ENCODE measurements around the gene MDH1. TPM values are rescaled to one million over a fixed set of nuclear protein-coding genes. Genes with fewer than 3 reads are reported as not detected.

The MDH1 gene
- total and polyA plus RNA-seq, 3 donors from 2014 or later: 134 to 180 (median 154) TPM

DNA sequence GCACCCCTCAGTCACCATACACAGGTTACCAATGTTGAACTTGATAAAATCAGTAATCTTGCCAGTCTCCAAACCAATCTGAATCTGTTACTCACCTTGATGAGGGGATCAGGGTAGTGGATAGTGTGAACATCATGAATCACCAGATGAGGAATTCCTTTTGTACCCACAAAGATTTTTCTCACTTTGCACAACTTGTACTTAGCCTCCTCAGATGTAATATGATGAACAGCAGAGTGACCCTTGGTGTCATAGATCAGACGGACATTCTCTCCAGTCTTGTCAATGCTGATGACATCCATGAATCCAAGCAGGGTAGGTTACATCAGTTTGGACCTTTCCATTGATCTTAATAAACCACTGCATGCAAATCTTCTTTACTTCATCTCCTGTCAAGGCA, 54.7 kb downstream of the MDH1 start:
- H3K4me1 ChIP-seq: no peaks in the 10 kb centered on the region
- H3K9me3 ChIP-seq: no peaks in the 10 kb centered on the region
- H3K4me3 ChIP-seq: no peak overlapping the region
- DNase-seq: no peak
- intact Hi-C loops (cut with DNase I; ENCODE audit: low total_unique reads): no loop called here
- H3K36me3 ChIP-seq (ENCODE audit: low read depth, missing control alignments): no peaks in the 10 kb centered on the region
- TF ChIP-seq, protein P1, sequence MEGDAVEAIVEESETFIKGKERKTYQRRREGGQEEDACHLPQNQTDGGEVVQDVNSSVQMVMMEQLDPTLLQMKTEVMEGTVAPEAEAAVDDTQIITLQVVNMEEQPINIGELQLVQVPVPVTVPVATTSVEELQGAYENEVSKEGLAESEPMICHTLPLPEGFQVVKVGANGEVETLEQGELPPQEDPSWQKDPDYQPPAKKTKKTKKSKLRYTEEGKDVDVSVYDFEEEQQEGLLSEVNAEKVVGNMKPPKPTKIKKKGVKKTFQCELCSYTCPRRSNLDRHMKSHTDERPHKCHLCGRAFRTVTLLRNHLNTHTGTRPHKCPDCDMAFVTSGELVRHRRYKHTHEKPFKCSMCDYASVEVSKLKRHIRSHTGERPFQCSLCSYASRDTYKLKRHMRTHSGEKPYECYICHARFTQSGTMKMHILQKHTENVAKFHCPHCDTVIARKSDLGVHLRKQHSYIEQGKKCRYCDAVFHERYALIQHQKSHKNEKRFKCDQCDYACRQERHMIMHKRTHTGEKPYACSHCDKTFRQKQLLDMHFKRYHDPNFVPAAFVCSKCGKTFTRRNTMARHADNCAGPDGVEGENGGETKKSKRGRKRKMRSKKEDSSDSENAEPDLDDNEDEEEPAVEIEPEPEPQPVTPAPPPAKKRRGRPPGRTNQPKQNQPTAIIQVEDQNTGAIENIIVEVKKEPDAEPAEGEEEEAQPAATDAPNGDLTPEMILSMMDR (IDR thresholded peaks at IDR 0.05): no peak
- no peak for TF ChIP-seq POLR2A (IDR thresholded peaks at IDR 0.05)
- H3K27me3 ChIP-seq: no peaks in the 10 kb centered on the region
- WGBS, 2 donors: 85 to 86% methylated on average over 1 of the region's 1 CpG
- H3K27ac ChIP-seq: no peak overlapping the region

DNA sequence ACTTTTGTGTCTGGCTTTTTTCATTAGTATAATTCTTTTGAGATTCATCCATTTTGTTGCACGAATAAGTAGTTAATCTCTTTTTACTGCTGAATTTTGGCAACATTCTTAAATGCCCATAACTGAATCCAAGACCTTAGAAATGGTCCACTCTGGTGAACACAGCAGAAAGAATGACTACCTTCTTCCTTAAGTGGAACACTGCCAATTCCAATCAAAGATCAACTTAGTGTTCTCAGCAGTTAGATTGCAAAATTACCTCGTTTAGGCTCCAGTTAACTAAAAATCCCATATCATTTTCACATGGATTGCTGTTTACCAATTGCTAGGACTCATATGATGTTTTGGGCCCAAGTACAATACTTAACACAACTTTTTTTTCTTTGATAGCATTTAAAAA, 59.9 kb downstream of the MDH1 start:
- no peak overlapping the region for H3K4me3 ChIP-seq
- no peaks in the 10 kb centered on the region for H3K4me1 ChIP-seq
- H3K27ac ChIP-seq: no peak overlapping the region
- 65 to 72% methylated on average over 2 of the region's 2 CpGs for WGBS, 2 donors
- intact Hi-C loops (cut with DNase I; ENCODE audit: low total_unique reads): no loop called here
- no peak for DNase-seq
- no peaks in the 10 kb centered on the region for H3K27me3 ChIP-seq
- no peak for TF ChIP-seq POLR2A (IDR thresholded peaks at IDR 0.05)
- TF ChIP-seq, protein P1 (IDR thresholded peaks at IDR 0.05): no peak
- H3K9me3 ChIP-seq: no peaks in the 10 kb centered on the region
- H3K36me3 ChIP-seq (ENCODE audit: low read depth, missing control alignments): no peaks in the 10 kb centered on the region

DNA sequence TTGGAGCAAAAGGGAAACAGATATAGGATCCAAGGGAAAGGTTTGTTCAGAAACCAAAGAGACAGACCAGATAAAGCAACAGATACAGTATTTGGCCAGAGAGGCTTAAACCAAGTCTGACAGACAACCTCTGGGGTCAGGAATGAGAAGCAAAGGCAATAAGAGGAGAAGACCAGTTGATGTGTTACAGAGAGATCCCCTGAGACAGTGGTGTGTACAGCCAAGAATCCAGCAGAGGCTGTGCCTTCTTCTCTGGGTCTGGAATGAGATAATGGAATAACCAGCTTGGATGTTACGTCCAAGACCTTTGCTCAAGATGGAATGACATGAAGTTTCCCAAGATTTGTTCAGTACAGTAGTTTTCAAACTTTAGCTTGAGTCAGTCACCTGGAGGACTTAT, 61.1 kb downstream of the MDH1 start:
- intact Hi-C loops (cut with DNase I; ENCODE audit: low total_unique reads): no loop called here
- Histone ChIP-seq H3K4me3 (no peak overlapping the region), H3K27me3 (no peaks in the 10 kb centered on the region), H3K27ac (no peak overlapping the region), H3K36me3 (ENCODE audit: low read depth, missing control alignments) (no peaks in the 10 kb centered on the region), H3K4me1 (no peaks in the 10 kb centered on the region), H3K9me3 (no peaks in the 10 kb centered on the region)
- TF ChIP-seq, protein P1 (IDR thresholded peaks at IDR 0.05): no peak
- no peak for TF ChIP-seq POLR2A (IDR thresholded peaks at IDR 0.05)
- no peak for DNase-seq
- WGBS, 2 donors: 55 to 77% methylated on average over 1 of the region's 1 CpG

DNA sequence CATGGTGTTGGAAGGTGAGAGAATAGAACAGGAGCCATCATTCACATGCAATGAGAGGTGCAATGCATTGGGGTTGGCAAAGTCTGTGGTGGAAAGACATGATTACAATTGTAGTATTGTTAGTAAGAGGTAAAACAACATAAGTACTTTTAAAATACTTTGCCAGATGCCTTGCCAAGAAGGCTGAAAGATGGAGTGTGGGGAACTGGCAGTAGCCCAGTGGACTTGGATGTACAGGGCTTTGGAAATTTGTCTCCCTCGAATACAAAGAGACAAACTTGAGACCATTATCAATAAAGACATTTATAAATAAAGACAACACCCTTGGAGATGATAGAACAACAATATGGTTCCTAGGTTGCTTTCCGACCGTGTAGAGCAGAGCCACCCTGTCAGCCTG, 62.0 kb downstream of the MDH1 start:
- intact Hi-C loops (cut with DNase I; ENCODE audit: low total_unique reads): no loop called here
- no peaks in the 10 kb centered on the region for H3K27me3 ChIP-seq
- TF ChIP-seq, protein P1 (IDR thresholded peaks at IDR 0.05): no peak
- TF ChIP-seq POLR2A (IDR thresholded peaks at IDR 0.05): no peak
- H3K9me3 ChIP-seq: no peaks in the 10 kb centered on the region
- H3K27ac ChIP-seq: no peak overlapping the region
- no peak for DNase-seq
- 63 to 75% methylated on average over 3 of the region's 3 CpGs for WGBS, 2 donors
- H3K4me1 ChIP-seq: no peaks in the 10 kb centered on the region
- no peak overlapping the region for H3K4me3 ChIP-seq
- H3K36me3 ChIP-seq (ENCODE audit: low read depth, missing control alignments): no peaks in the 10 kb centered on the region

DNA sequence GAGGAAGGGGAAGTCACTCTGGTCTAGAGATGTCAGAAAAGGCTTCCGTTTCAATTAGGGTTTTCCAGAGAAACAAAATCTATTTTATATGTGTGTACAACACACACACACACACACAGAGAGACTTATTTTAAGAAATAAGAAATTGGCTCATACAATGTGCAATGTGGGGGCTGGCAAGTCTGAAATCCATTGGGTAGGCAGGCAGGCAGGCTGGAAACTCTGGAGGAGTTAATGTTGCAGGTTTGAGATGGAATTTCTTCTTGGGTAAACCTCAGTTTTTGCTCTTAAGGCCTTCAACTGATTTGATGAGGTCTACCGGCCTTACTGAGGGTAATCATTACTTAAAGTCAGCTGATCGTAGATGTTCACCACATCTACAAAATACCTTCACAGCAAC, 62.6 kb downstream of the MDH1 start:
- H3K36me3 ChIP-seq (ENCODE audit: low read depth, missing control alignments): no peaks in the 10 kb centered on the region
- intact Hi-C loops (cut with DNase I; ENCODE audit: low total_unique reads): no loop called here
- no peak overlapping the region for H3K4me3 ChIP-seq
- DNase-seq: no peak
- TF ChIP-seq POLR2A (IDR thresholded peaks at IDR 0.05): no peak
- TF ChIP-seq, protein P1 (IDR thresholded peaks at IDR 0.05): no peak
- no peaks in the 10 kb centered on the region for H3K27me3 ChIP-seq
- no peak overlapping the region for H3K27ac ChIP-seq
- 76% methylated on average over 3 of the region's 3 CpGs for WGBS, 2 donors
- H3K4me1 ChIP-seq: no peaks in the 10 kb centered on the region
- no peaks in the 10 kb centered on the region for H3K9me3 ChIP-seq
